Type B pancreatic cell (in vitro differentiated cells): ENCODE results near the gene WFDC9. TPM values are rescaled to one million over a fixed set of nuclear protein-coding genes. Genes with fewer than 3 reads are reported as not detected.
"Not testable (repeated sequence)": the region's sequence is repeated elsewhere in the genome, so short reads cannot be mapped to it uniquely, and the experiment has no call there.

Source experiments
- DNase-seq: peaks from one replicate; pipeline ENCODE4 v3.0.0; 2021; ENCODE audit warnings: mixed read lengths; ENCODE audit not compliant: unreplicated experiment; ENCODE audit errors: extremely low spot score
- H3K27ac Mint-ChIP-seq: 2 replicates; pipeline ENCODE4 v1.8.0; 2021; ENCODE audit warnings: mild to moderate bottlenecking, mixed read lengths
- H3K27me3 Mint-ChIP-seq: 2 replicates; pipeline ENCODE4 v1.8.0; 2021; ENCODE audit warnings: mixed read lengths
- H3K36me3 Mint-ChIP-seq: 2 replicates; pipeline ENCODE4 v1.8.0; 2021; ENCODE audit warnings: mixed read lengths
- H3K4me1 Mint-ChIP-seq: one replicate; pipeline ENCODE4 v1.8.0; 2021; ENCODE audit warnings: mixed read lengths; ENCODE audit not compliant: unreplicated experiment
- H3K4me3 Mint-ChIP-seq: 2 replicates; pipeline ENCODE4 v1.8.0; 2021; ENCODE audit warnings: mild to moderate bottlenecking, mixed read lengths
- H3K9me3 Mint-ChIP-seq: 2 replicates; pipeline ENCODE4 v1.8.0; 2021; ENCODE audit warnings: mixed read lengths
- total RNA-seq: library from RNA; stranded (reverse); gene quantifications from 2 replicates; pipeline ENCODE4 v1.2.1, GENCODE V29; 2021; ENCODE audit warnings: low replicate concordance
- TF ChIP-seq, protein P1 (sequence below): fragments of 200-600 bp; sonication (generic); conservative IDR thresholded peaks from 2 replicates; pipeline ENCODE4 v1.5.0; 2021; ENCODE audit warnings: antibody characterized with exemption, mild to moderate bottlenecking

The WFDC9 gene
- total RNA-seq, 1 donor from 2014 or later = not detected

DNA sequence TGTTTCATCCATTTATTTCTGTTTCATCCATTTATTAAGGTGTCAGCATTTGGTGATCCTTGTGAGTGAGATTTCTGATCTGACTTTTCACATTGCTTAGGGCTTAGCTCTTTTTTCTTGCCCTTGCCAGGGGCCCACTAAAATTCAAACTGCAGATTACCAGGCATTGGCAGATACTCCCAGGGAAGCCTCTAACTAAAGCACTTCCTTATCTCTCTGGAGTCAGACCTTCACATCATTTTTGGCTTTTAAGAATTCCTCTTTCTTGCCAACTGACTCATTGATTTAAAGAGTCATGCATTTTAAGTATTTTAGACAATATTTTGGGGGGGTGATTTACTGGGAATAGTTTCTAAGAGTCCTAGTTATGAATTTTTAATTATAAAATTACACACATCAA lies 49.4 kb downstream of the WFDC9 start:
- TF ChIP-seq, protein P1, sequence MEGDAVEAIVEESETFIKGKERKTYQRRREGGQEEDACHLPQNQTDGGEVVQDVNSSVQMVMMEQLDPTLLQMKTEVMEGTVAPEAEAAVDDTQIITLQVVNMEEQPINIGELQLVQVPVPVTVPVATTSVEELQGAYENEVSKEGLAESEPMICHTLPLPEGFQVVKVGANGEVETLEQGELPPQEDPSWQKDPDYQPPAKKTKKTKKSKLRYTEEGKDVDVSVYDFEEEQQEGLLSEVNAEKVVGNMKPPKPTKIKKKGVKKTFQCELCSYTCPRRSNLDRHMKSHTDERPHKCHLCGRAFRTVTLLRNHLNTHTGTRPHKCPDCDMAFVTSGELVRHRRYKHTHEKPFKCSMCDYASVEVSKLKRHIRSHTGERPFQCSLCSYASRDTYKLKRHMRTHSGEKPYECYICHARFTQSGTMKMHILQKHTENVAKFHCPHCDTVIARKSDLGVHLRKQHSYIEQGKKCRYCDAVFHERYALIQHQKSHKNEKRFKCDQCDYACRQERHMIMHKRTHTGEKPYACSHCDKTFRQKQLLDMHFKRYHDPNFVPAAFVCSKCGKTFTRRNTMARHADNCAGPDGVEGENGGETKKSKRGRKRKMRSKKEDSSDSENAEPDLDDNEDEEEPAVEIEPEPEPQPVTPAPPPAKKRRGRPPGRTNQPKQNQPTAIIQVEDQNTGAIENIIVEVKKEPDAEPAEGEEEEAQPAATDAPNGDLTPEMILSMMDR = no peak
- Mint-ChIP-seq H3K4me3 (no peak overlapping the region), H3K27ac (no peak overlapping the region), H3K9me3 (no peaks in the 10 kb centered on the region), H3K27me3 (peaks cover 22% of the 10 kb centered on the region), H3K36me3 (no peaks in the 10 kb centered on the region), H3K4me1 (no peaks in the 10 kb centered on the region)
- DNase-seq = no peak

DNA sequence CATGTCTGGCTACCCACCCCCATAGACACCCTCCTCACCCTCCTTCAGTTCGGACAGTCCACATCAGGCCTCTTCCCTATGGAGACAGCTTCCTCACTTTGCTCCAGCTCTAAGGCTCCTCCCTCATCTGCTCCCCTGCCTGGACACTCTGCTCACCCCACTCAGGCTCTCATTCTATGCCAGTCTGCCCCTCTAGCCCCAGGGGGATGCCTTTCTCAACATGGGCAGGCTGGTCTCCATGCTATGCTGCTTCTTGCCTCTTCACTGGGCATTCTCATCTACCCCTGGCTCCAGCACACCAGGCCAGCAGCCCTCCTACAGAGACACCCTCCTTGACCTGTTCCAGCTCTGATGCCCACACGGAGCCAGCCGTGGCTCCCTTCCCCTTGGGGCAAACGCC lies 51.9 kb downstream of the WFDC9 start, which contains the start of gene WFDC8:
Gene WFDC8 (minus strand): TSS at position 101 of the 400 bp plus-strand sequence. CDS start 37 bp downstream, at position 64.
- no peaks in the 10 kb centered on the region for H3K9me3 Mint-ChIP-seq
- no peaks in the 10 kb centered on the region for H3K4me1 Mint-ChIP-seq
- no peak within 1 kb of the TSS for H3K27ac Mint-ChIP-seq
- TF ChIP-seq, protein P1 = no peak
- H3K36me3 Mint-ChIP-seq = no peaks in the 10 kb centered on the region
- H3K4me3 Mint-ChIP-seq = no peak within 1 kb of the TSS
- H3K27me3 Mint-ChIP-seq = peaks cover 22% of the 10 kb centered on the region
- DNase-seq = no peak

DNA sequence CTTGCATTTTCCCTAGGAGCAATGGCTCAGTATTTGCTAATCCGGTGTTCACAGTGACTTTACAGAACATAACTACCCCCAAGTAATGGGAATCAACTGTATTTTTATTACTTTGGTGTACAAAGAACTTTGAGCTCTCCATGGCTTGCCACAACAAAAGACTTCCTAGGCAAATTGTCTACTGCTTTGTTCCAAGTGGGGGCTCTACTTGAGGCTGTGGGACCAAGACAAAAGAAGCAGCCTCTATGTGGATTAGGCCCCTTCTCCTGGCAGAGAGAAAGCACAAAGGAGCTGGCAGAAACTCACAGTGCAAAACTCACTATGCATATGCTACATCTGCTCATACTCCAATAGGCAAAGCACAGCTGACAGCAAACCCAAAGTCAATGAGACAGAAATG lies 52.9 kb downstream of the WFDC9 start:
- Mint-ChIP-seq H3K27me3 (peaks cover 17% of the 10 kb centered on the region), H3K4me1 (no peaks in the 10 kb centered on the region), H3K36me3 (no peaks in the 10 kb centered on the region), H3K9me3 (no peaks in the 10 kb centered on the region), H3K4me3 (no peak overlapping the region), H3K27ac (no peak overlapping the region)
- DNase-seq = no peak
- TF ChIP-seq, protein P1 = no peak

DNA sequence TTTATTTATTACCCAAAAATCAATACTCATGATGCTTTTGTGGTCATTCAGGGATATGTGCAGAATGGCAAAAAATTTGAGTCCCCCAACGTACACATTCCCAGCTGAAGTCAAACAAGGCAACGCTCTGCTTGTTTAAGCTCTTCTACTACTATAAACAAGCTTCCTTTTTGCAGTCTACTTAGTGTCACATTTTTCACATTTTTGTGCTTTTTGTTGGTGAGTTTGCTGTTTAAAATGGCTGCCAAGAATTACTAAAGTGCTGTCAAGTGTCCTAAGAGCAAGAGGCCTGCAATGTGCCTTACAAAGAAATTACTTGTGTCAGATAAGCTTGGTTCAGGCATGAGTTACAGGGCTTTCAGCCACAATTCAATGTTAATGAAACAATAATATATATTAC lies 54.1 kb downstream of the WFDC9 start:
- H3K4me3 Mint-ChIP-seq = no peak overlapping the region
- no peak for DNase-seq
- H3K36me3 Mint-ChIP-seq = no peaks in the 10 kb centered on the region
- H3K27ac Mint-ChIP-seq = no peak overlapping the region
- H3K9me3 Mint-ChIP-seq = peaks cover 4% of the 10 kb centered on the region
- TF ChIP-seq, protein P1 = no peak
- H3K4me1 Mint-ChIP-seq = no peaks in the 10 kb centered on the region
- H3K27me3 Mint-ChIP-seq = peaks cover 16% of the 10 kb centered on the region

DNA sequence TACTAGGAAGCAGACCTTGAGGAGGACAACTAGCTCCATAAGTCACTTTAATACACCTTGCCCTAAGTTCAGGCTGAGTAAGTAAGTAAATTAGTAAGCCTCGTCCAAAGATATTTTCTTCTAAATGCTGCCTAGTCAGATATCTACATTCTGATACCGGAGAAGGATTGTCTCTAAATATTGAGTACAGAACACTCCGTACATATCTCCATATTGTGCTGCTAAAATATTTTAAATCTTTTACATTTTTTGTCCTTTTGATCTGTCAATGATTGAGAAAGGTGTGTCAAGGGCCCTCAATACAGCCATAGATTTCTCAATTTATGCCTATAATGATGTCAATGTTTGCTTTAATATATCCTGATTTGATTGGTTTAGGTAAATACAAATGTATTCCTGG lies 55.2 kb downstream of the WFDC9 start:
- H3K36me3 Mint-ChIP-seq = no peaks in the 10 kb centered on the region
- TF ChIP-seq, protein P1 = no peak
- no peak overlapping the region for H3K27ac Mint-ChIP-seq
- H3K9me3 Mint-ChIP-seq = peaks cover 4% of the 10 kb centered on the region
- no peak for DNase-seq
- no peaks in the 10 kb centered on the region for H3K4me1 Mint-ChIP-seq
- H3K27me3 Mint-ChIP-seq = peaks cover 16% of the 10 kb centered on the region
- no peak overlapping the region for H3K4me3 Mint-ChIP-seq

DNA sequence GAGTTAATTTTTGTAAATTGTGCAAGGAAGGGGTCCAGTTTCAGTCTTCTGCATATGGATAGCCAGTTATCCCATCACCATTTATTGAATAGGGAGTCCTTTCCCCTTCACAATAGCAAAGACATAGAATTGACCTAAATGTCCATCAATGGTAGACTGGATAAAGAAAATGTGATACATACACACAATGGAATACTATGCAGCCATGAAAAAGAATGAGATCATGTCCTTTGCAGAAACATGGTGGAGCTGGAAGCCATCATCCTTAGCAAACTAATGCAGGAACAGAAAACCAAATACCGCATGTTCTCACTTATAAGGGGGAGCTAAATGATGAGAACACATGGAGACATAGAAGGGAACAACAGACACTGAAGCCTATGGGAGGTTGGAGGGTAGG lies 61.4 kb downstream of the WFDC9 start:
- not testable (repeated sequence) for H3K9me3 Mint-ChIP-seq, DNase-seq, H3K27ac Mint-ChIP-seq, H3K36me3 Mint-ChIP-seq, H3K4me3 Mint-ChIP-seq, H3K4me1 Mint-ChIP-seq
- peaks cover 11% of the 10 kb centered on the region for H3K27me3 Mint-ChIP-seq
